Measurements from ENCODE around the gene ALKBH4. TPM values are rescaled to one million over a fixed set of nuclear protein-coding genes. Genes with fewer than 3 reads are reported as not detected.
A peak's percentile ranks its signal among the peaks of the same experiment; 100 is the strongest.
"Not testable (repeated sequence)": the region's sequence is repeated elsewhere in the genome, so short reads cannot be mapped to it uniquely, and the experiment has no call there.

The ALKBH4 gene
- 16.9 TPM for polyA plus RNA-seq (2013, experiment 1 of 4)
- polyA plus RNA-seq (2013, experiment 2 of 4), result 17.8 TPM
- polyA plus RNA-seq (2013, experiment 3 of 4), result 14.7 TPM
- polyA plus RNA-seq (2013, experiment 4 of 4), result 14.1 TPM

GRCh38 chr7:102464577-102465280, at the start of gene ALKBH4, which contains the start of gene LRWD1:
TSS of gene ALKBH4 (minus strand) at chr7:102464863. CDS start at chr7:102464836, 27 bp downstream.
TSS of gene LRWD1 (plus strand) at chr7:102464984. CDS start at chr7:102465081, 97 bp downstream.
- peak within 1 kb of the TSS; percentile 91 for H3K4me3 ChIP-seq (ENCODE audit: insufficient read depth, low read depth, low read length)
- peak within 1 kb of the TSS; percentile 50 for H3K27ac ChIP-seq (ENCODE audit: insufficient read depth, low read depth, low read length, poor library complexity, severe bottlenecking)
- peaks cover 4% of the 10 kb centered on the region for H3K36me3 ChIP-seq (ENCODE audit: control insufficient read depth, insufficient read depth, low read length)
- 0% methylated on average over 81 of the region's 81 CpGs for WGBS, 2 experiments
- no peaks in the 10 kb centered on the region for H3K27me3 ChIP-seq (ENCODE audit: control insufficient read depth, insufficient read depth, low read length, poor library complexity, severe bottlenecking)
- peaks cover 16% of the 10 kb centered on the region for H3K4me1 ChIP-seq (ENCODE audit: control insufficient read depth, insufficient read depth, low read length)
- H3K9me3 ChIP-seq (ENCODE audit: control insufficient read depth, low read length), result no peaks in the 10 kb centered on the region

GRCh38 chr7:102512642-102513221, 48.1 kb upstream of the ALKBH4 start:
- H3K4me3 ChIP-seq (ENCODE audit: insufficient read depth, low read depth, low read length); H3K4me1 ChIP-seq (ENCODE audit: control insufficient read depth, insufficient read depth, low read length); H3K36me3 ChIP-seq (ENCODE audit: control insufficient read depth, insufficient read depth, low read length); H3K27me3 ChIP-seq (ENCODE audit: control insufficient read depth, insufficient read depth, low read length, poor library complexity, severe bottlenecking); H3K9me3 ChIP-seq (ENCODE audit: control insufficient read depth, low read length): not testable (repeated sequence)
- 0 to 19% methylated on average over 1 to 2 of the region's 5 CpGs for WGBS, 2 experiments
- H3K27ac ChIP-seq (ENCODE audit: insufficient read depth, low read depth, low read length, poor library complexity, severe bottlenecking), result peak overlapping the region; percentile 36

GRCh38 chr7:102511860-102512522, 47.3 kb upstream of the ALKBH4 start:
- not testable (repeated sequence) for H3K27ac ChIP-seq (ENCODE audit: insufficient read depth, low read depth, low read length, poor library complexity, severe bottlenecking); H3K27me3 ChIP-seq (ENCODE audit: control insufficient read depth, insufficient read depth, low read length, poor library complexity, severe bottlenecking); H3K4me3 ChIP-seq (ENCODE audit: insufficient read depth, low read depth, low read length); H3K36me3 ChIP-seq (ENCODE audit: control insufficient read depth, insufficient read depth, low read length); H3K4me1 ChIP-seq (ENCODE audit: control insufficient read depth, insufficient read depth, low read length); H3K9me3 ChIP-seq (ENCODE audit: control insufficient read depth, low read length)
- no CpG with 5 or more reads among the region's 30 CpGs for WGBS, 2 experiments

GRCh38 chr7:102510575-102510974, 45.9 kb upstream of the ALKBH4 start:
- not testable (repeated sequence) for H3K27ac ChIP-seq (ENCODE audit: insufficient read depth, low read depth, low read length, poor library complexity, severe bottlenecking); H3K27me3 ChIP-seq (ENCODE audit: control insufficient read depth, insufficient read depth, low read length, poor library complexity, severe bottlenecking); H3K36me3 ChIP-seq (ENCODE audit: control insufficient read depth, insufficient read depth, low read length); H3K4me3 ChIP-seq (ENCODE audit: insufficient read depth, low read depth, low read length); H3K9me3 ChIP-seq (ENCODE audit: control insufficient read depth, low read length); H3K4me1 ChIP-seq (ENCODE audit: control insufficient read depth, insufficient read depth, low read length)
- 78 to 96% methylated on average over 4 to 5 of the region's 8 CpGs for WGBS, 2 experiments

- not testable (repeated sequence) for H3K27ac ChIP-seq (ENCODE audit: insufficient read depth, low read depth, low read length, poor library complexity, severe bottlenecking); H3K36me3 ChIP-seq (ENCODE audit: control insufficient read depth, insufficient read depth, low read length); H3K9me3 ChIP-seq (ENCODE audit: control insufficient read depth, low read length); H3K4me3 ChIP-seq (ENCODE audit: insufficient read depth, low read depth, low read length); H3K27me3 ChIP-seq (ENCODE audit: control insufficient read depth, insufficient read depth, low read length, poor library complexity, severe bottlenecking); H3K4me1 ChIP-seq (ENCODE audit: control insufficient read depth, insufficient read depth, low read length)
- WGBS, 2 experiments, result 87% methylated on average over 2 of the region's 8 CpGs; no CpG with 5 or more reads in 1 of the 2 experiments
Observed at GRCh38 chr7:102507410-102508088, 42.9 kb upstream of the ALKBH4 start.

GRCh38 chr7:102505298-102506185, 40.9 kb upstream of the ALKBH4 start:
- not testable (repeated sequence) for H3K27me3 ChIP-seq (ENCODE audit: control insufficient read depth, insufficient read depth, low read length, poor library complexity, severe bottlenecking); H3K9me3 ChIP-seq (ENCODE audit: control insufficient read depth, low read length); H3K4me3 ChIP-seq (ENCODE audit: insufficient read depth, low read depth, low read length); H3K27ac ChIP-seq (ENCODE audit: insufficient read depth, low read depth, low read length, poor library complexity, severe bottlenecking); H3K4me1 ChIP-seq (ENCODE audit: control insufficient read depth, insufficient read depth, low read length); H3K36me3 ChIP-seq (ENCODE audit: control insufficient read depth, insufficient read depth, low read length)
- WGBS, 2 experiments, result 88 to 90% methylated on average over 3 of the region's 24 CpGs

- WGBS, 2 experiments, result no CpG with 5 or more reads among the region's 12 CpGs
- H3K36me3 ChIP-seq (ENCODE audit: control insufficient read depth, insufficient read depth, low read length); H3K9me3 ChIP-seq (ENCODE audit: control insufficient read depth, low read length); H3K4me1 ChIP-seq (ENCODE audit: control insufficient read depth, insufficient read depth, low read length); H3K27me3 ChIP-seq (ENCODE audit: control insufficient read depth, insufficient read depth, low read length, poor library complexity, severe bottlenecking); H3K27ac ChIP-seq (ENCODE audit: insufficient read depth, low read depth, low read length, poor library complexity, severe bottlenecking); H3K4me3 ChIP-seq (ENCODE audit: insufficient read depth, low read depth, low read length): not testable (repeated sequence)
Observed at GRCh38 chr7:102503141-102503540, 38.5 kb upstream of the ALKBH4 start.

- H3K4me1 ChIP-seq (ENCODE audit: control insufficient read depth, insufficient read depth, low read length); H3K27ac ChIP-seq (ENCODE audit: insufficient read depth, low read depth, low read length, poor library complexity, severe bottlenecking); H3K27me3 ChIP-seq (ENCODE audit: control insufficient read depth, insufficient read depth, low read length, poor library complexity, severe bottlenecking); H3K4me3 ChIP-seq (ENCODE audit: insufficient read depth, low read depth, low read length); H3K36me3 ChIP-seq (ENCODE audit: control insufficient read depth, insufficient read depth, low read length); H3K9me3 ChIP-seq (ENCODE audit: control insufficient read depth, low read length): not testable (repeated sequence)
- WGBS, 2 experiments, result 95 to 96% methylated on average over 5 to 6 of the region's 16 CpGs
Observed at GRCh38 chr7:102498321-102498720, 33.7 kb upstream of the ALKBH4 start.

- H3K27me3 ChIP-seq (ENCODE audit: control insufficient read depth, insufficient read depth, low read length, poor library complexity, severe bottlenecking); H3K4me3 ChIP-seq (ENCODE audit: insufficient read depth, low read depth, low read length); H3K27ac ChIP-seq (ENCODE audit: insufficient read depth, low read depth, low read length, poor library complexity, severe bottlenecking); H3K36me3 ChIP-seq (ENCODE audit: control insufficient read depth, insufficient read depth, low read length); H3K9me3 ChIP-seq (ENCODE audit: control insufficient read depth, low read length); H3K4me1 ChIP-seq (ENCODE audit: control insufficient read depth, insufficient read depth, low read length): not testable (repeated sequence)
- 67 to 71% methylated on average over 1 of the region's 5 CpGs for WGBS, 2 experiments
Observed at GRCh38 chr7:102497308-102497707, 32.6 kb upstream of the ALKBH4 start.
